Measurements from ENCODE around the gene ICAM1.

ICAM1 gene

GRCh38 chr19:10321417-10321797 lies 50.5 kb downstream of the ICAM1 start:
- no peak for DNase-seq (ENCODE audit: low read depth in 1 of 2, low spot score in 1 of 2)

DNA sequence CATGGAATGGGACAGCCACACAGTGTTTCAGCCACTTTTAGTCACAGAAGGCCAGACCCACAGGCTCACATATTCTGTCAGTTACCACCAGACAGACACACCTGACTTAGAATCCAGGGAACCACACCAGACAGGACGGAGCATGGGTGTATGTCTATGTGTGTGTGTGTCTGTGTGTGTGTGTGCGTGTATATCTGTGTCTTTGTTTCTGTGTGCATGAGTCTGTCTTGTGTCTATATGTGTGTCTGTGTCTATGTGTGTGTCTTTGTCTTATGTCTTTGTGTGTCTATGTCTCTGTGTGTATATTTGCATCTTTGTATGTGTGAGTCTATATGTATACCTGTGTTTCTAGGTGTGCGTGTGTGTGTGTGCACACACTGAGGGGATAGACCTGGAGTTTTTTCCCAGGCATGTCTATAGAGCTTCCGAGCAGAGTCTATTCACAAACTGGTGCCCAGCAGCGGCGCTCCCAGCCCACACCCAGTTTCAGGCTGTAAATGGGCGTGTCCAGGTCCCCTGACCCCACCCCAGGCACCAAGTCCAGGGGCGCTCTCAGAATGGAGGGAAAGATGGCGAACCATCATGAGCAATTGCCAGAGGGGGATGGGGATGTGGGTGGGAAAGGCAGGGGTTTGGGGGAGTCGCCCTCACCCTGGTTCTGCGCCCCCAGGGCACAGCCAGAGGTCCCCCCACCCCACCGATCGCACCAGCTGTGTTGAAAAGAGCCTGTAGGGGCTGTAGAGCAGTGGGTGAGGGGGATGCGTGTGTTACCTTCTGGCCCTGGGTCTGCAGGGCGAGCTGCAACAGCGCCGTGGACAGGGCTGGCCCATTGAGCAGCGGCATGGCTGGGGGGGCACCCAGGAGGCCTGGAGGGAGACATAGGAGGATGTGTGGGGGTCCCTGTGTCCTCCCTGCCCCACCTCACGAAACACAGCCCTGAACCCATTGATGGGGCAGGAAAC lies 51.2 kb downstream of the ICAM1 start:
- DNase-seq (ENCODE audit: low read depth in 1 of 2, low spot score in 1 of 2) = no peak

- no peak for DNase-seq (ENCODE audit: low read depth in 1 of 2, low spot score in 1 of 2)
These were observed 54.8 kb downstream of the ICAM1 start for GRCh38 chr19:10325732-10326131.

DNA sequence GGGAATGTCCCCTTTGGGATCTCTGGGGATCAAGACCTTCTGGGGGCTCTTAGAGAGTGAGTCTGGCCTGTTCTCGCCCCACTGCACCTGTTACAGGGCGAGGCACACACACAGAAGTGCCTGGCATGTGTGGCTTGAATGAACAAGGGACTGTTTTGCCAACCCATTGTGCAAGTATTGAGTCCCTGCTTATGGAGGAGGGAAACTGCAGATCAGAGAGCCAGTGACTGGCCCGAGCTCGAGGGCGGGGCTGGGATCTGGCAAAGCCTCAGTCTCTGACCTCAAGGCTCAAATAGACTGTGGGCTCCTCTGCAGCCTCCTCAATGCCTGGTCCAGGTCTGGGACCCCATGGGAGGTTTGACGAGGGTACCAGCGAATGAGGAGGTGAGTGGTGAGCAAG lies 56.9 kb downstream of the ICAM1 start:
- DNase-seq (ENCODE audit: low read depth in 1 of 2, low spot score in 1 of 2) = no peak

DNA sequence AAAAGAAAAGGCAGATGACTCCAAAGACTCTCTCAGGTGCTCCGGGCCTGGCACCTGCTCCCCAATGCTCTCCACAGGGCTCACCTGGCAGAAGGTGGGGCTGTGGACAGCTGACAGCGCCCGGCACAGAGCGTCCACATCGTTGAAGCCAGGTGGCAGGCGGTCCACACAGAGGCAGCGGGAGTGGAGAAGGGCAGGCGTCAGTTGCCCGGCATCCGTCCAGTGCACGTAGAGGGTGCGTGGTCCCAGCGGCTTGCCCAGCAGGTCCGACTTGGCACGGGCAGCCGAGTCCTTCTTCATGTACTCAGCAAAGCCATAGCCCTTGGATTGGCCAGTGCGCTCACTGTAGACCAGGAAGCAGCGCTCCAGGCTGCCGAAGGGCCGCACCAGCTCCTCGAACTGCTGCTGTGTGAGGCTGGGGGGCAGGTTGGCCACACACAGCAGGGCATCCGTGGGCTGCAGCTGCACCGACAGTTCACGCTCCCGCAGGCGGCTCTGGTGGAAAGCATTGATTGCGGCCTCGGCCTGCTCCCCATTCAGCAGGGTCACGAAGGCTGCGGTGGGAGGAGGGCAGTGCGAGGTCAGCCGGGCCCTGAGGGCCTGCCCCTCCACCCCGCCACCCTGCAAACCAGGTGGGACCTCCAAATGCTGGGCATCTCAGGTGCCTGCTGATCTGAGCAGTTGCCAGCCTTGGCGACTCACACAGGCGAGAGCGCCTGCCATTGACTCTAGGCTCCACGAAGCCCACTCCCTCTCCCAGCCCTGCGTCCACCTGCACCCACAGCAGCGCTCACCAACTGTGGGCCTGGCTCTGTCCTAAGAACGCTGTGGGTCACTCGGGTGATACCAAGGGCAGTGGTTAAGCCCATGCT lies 57.9 kb downstream of the ICAM1 start:
- DNase-seq (ENCODE audit: low read depth in 1 of 2, low spot score in 1 of 2) = no peak

DNA sequence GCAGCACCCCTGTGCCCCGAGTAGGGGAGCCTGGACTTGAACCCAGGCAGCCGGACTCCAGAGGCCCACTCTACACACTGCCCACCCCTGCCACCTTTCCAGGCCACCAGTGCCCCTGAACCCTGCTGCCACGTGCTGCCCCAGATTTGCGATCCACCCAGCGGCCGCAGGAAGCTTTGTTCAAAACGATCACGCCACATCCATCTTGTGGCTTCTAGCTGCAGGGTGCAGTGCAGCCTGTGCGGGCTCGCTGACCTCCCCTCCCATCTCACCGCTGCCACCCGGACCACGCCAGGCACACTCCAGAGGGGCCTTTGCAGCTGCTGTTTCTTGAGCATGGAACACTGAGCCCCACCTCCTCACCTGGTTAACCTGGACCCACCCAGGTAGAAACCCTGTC lies 58.6 kb downstream of the ICAM1 start:
- no peak for DNase-seq (ENCODE audit: low read depth in 1 of 2, low spot score in 1 of 2)

DNA sequence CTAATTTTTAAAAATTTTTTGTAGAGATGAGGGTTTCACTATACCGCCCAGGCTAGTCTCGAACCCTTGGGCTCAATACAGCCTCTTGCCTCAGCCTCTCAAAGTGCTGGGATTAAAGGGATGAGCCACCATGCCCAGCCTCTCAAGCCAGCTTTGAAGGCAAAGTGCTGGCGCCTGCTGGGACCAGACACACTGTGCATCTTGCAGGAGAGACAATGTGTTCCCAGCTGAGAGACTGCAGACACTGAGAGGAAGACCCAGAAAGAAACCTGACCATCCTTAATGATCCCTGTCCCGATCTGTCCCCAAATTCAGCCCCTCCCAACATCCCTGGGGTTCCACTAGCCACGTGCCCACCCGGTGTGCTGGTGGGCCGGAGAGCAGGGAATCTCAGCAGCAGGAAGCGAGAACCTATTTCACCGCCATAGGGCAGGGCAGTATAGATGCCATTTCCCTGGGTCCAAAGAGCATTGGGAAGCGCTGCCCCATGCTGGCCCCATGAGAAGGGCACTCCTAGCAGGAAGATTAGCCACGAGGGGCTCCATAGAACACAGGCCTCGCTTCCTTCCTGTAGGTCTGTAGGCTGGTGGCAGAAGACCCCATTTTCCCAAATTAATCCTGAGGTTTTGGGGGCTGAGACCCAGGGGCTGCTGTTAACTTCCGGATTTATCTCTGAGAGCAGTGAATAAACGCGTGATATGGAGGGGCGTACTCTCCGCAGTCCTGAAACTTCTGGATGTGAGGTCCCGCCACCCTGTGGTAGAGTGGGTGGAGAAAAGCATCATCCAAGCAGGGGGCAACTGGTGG lies 61.4 kb downstream of the ICAM1 start:
- DNase-seq (ENCODE audit: low read depth in 1 of 2, low spot score in 1 of 2) = no peak

DNA sequence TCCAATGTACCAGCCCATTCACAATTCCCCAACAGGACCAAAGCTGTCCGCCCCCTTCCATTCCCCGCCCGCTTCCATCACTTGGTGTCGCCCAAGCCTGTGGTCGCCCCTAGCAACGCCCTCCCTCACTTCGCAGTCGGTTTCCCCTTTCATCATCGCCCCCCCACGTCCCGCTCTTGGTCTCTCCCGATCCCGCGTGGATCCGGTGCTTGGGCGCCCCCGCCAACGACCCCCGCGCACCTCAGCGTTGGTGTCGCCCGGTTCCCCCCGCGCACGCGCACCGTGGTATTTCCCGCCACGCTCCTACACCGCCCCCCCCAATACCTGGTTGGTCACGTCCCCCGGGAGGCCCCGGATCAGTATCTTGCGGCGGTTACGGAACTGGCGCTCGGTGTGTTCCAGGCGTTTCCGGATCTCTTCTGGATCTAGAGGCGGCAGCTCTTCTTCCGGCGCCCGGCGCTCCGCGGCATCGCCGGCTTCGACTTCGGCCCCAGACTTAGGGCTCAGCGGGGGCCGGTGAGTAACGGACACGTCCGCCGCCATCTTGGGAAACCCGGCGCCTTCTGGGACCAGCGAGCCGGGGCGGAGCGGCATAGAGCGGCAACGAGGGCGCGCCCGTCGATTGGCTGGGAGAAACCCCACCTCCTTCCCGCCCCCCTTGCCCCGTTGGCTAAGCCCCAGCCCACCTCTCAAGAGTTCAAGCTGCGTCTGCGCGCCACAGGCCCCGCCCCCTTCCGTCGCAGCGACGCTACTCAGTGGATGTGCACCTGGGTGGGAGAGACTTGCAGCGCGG lies 62.2 kb downstream of the ICAM1 start, which contains the start of gene RAVER1:
Gene RAVER1 (minus strand): TSS at position 565 of the 793 bp plus-strand sequence. CDS start 22 bp downstream, at position 543.
- DNase-seq (ENCODE audit: low read depth in 1 of 2, low spot score in 1 of 2) = peak; percentile 95 to 96

DNA sequence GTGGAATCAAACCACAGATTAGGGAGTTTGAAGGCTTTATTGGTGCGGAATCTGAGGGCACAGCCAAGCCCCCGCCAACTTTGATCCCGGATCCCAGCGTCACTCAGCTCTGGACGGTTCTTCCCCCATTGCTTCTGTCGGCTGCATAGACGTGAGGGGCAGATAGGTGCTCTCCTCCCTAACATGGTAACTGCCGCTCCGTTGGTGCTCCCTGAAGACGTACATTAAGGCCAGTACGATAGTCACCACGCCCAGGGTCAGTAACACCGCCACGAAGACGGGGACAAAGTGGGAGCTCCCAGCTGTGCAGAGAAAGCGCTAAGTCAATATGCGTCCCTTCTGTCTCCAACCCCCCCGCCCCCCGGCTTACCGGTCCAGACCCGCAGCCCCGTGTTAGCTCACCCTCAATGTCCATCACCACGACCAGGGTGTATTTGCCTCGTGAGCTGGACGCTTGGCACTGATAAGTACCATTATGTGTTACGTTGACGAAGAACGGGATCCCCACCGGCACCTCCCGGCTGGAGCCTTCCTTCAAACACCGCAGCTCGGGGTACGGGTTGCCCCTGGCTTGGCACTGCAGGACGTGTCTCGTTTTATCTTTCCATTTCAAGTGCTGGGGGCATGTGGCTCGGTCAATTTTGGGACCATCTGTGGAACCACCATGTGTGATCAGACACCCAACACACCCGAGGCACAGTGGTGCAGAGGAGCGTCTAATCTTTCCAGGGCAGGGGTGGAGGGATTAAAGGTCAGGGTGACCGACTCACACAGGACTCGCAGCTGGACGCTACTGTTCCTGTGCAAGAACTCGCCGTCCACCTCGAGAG lies 63.1 kb downstream of the ICAM1 start:
- DNase-seq (ENCODE audit: low read depth in 1 of 2, low spot score in 1 of 2) = no peak

- DNase-seq (ENCODE audit: low read depth in 1 of 2, low spot score in 1 of 2) = no peak
These were observed 63.9 kb downstream of the ICAM1 start for GRCh38 chr19:10334588-10335351.

DNA sequence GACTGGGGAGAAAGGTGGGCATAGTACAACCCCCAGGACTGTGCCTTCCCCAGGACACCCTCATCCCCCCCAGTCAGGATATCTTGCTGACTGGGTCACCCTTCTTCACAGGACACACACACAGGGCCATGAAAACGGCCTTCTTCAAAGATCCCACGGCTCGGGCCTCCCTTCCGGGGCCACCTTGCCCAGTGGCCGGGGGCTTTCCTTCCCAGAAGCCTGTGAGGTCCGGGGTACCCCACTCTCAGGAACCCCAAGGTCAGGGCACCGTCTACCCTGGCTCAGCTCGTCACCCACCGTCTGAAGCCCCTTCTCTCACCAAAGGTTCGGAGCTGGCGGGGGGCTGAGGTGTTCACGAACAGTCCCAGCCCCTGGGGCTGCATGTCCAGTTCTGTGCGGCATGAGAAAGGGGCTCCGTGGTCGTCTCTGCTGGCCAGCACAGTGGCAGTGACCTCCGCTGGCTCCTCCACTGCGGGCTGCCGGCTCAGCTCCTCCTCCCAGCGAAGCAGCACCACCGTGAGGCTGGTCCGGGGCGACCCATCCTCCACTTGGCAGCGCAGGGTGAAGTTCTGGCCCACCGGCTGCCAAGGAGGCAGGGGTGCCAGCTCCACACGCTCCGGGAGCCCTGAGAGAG lies 64.5 kb downstream of the ICAM1 start:
- DNase-seq (ENCODE audit: low read depth in 1 of 2, low spot score in 1 of 2) = no peak

Data from activated T-helper 1 cell treated with anti-CD3 and anti-CD28 coated beads, Interleukin-2, amount 50 U/mL, for 16 hours (primary cell).